Measurements from ENCODE around the gene ARHGAP24.

DNA sequence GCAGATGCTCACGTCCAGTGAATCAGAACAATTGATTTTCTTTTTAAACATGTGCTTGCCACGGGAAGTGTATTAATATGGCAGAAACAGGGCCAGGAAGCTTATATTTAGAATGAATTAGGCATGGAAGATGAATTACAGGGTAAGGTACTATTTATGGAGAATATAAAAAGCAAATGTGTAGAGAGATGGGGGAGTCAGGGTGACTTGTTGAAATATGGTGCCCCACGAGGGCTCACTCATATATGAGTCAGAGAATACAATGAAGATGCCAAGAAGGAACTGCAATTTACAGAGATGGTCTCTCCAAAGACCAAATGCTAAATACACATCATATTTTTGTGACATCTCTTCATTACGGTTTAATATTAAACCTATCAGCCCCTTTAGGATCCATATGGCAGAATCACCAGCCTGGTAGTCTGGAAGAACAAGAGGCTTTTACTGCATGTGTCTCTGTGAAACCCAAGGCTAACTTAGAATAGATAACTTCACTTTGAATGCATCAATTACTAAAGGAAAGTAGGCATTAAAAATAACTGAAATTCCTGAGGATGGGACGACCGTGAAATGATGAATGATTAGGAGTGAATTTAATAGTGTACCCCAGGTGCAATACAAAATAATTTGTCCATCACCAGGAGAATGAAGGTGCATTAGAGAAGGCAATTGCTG lies 385.3 kb downstream of the ARHGAP24 start:
- TF ChIP-seq, protein P1, sequence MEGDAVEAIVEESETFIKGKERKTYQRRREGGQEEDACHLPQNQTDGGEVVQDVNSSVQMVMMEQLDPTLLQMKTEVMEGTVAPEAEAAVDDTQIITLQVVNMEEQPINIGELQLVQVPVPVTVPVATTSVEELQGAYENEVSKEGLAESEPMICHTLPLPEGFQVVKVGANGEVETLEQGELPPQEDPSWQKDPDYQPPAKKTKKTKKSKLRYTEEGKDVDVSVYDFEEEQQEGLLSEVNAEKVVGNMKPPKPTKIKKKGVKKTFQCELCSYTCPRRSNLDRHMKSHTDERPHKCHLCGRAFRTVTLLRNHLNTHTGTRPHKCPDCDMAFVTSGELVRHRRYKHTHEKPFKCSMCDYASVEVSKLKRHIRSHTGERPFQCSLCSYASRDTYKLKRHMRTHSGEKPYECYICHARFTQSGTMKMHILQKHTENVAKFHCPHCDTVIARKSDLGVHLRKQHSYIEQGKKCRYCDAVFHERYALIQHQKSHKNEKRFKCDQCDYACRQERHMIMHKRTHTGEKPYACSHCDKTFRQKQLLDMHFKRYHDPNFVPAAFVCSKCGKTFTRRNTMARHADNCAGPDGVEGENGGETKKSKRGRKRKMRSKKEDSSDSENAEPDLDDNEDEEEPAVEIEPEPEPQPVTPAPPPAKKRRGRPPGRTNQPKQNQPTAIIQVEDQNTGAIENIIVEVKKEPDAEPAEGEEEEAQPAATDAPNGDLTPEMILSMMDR (IDR thresholded peaks at IDR 0.05): no peak
- TF ChIP-seq EP300 (IDR thresholded peaks at IDR 0.05) (no peak), POLR2AphosphoS5 (IDR thresholded peaks at IDR 0.05) (no peak)
